ENCODE data around the gene DZIP1.

DZIP1 gene

DNA sequence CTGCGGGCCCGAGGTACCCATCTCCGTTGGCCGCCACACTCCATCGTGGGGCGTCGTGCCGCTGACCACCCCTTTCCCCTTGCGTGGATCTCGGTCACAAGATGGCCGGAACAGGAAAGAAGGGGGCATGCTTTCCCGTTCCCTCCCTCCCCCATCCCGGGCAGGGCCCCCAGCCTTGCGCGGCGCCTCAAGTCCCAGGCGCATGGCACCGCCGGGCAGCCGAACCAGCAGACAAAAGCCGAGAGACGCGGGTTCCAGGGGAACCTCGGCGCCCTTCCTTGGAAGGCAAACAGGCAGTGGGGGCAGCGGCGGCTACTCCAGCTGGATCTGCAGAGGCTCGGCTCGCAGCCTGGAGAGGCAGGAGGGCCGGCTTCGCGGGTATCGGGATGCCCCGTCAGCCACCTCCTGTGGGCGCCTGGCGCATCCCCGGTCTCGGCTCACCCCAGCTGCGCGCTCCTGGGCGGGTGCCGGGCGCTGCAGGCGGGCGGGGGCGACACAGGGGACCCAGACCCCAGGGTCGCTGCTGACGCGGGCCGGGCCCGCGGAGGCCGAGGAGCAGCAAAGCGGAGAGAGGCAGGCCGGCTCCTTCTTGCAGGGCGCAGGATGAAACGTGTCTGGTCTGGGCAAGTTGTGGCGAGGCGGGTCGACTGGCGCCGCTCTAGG, 439 bp downstream of the DZIP1 start:
- no peak for DNase-seq (ENCODE audit: low spot score)

GRCh38 chr13:95643571-95643935, 953 bp downstream of the DZIP1 start:
- no peak for DNase-seq (ENCODE audit: low spot score)

DNA sequence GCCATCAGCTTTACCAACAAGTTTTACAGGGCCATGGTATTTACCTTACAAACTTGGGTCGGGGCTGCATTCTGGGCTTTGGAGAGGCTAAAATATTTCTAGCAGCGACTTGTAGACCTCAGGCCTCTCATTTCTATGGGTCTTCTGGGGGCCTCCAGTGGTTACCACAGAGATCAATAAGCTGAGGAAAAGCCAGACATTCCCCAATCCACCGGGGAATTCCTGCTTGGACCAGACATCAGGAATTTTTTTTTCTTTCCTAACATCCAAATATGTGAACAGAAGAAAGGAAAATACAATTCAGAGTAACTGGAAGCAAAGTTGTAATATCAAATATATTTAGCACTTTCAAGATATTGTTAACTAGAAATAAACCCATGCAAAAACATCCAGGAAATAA, 1.5 kb downstream of the DZIP1 start:
- no peak for DNase-seq (ENCODE audit: low spot score)

DNA sequence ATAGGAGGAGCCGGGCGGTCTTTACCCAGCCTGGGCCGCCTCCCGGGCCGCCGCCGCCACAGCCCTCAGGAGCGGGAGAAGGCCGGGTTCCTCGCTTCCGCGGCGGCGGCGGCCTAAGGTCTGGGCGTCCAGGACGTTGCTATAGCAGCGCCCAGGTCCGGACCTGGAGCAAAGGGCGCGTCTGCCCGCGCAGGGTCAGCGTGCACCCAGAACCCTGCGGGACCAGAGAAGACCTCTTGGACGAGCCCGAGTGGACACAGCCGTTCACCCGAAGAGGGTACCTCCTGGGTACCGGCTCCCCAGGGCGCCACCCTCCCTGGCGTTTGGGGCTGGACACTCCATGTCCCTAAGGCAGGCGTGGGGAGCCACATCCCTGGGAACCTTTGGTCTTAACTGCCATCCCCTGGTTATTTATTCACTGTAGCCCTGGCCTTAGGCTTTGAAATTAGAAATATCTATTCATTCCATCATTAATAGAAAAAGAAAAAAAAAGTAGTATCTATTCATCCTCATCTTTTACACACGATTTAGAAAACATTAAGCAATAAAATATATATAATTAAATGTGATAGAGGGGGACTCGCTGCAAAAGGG, 2.4 kb downstream of the DZIP1 start:
- no peak for DNase-seq (ENCODE audit: low spot score)

DNA sequence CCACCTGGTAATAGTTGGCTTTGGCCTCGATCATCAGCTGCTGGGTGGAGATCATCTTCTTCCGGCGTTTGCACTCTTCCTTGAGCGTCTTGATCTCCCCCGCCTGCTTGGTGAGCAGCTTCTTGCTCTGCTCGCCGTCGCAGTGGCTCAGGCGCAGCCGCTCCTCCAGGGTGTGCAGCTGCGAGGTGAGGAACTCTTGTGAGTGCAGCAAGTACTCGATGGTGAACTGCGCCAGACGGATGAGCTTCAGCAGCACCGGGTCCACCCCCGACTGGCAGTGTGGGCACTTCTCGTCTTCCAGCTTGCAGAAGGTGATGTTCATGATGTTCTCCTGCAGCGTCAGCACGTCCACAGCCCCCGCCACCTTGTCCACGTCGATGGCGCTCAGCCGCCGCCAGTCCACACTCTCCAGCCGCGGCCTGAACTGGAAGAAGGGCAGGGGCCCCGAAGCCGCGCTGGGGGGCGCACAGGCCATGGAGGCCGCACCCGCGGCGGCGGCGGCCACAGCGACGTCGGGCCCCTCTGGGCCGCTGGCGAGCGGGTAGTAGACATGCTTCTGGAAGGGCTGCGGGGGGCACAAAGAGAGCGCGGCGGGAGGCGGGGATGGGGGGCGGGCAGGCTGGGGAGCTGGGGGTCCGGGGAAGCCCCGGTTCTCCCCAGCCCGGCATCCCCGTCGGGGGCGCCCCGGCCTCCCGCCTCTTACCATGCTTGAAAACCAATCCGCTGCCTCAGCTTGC, 3.0 kb downstream of the DZIP1 start:
- DNase-seq (ENCODE audit: low spot score) = no peak

GRCh38 chr13:95636853-95637252, 7.7 kb downstream of the DZIP1 start:
- no peak for DNase-seq (ENCODE audit: low spot score)

DNA sequence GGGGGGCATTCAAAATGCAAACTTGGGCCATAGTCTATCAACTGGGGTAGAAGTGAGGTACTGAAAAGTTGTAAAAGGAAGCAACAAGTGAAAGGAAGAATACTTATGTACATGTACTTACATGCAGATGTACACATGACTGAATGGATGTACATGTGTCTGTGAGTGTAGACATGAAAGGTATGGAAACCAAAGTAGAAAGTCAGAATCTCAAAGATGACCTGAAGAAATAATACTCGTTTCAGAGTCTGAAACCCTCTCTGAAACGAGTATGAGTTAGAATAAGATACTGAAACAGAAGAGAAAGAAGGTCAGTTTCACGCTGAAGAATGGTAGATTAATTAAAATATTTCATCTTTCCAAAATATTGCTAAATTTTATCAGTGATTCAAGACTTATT, 13.9 kb downstream of the DZIP1 start:
- no peak for DNase-seq (ENCODE audit: low spot score)

DNA sequence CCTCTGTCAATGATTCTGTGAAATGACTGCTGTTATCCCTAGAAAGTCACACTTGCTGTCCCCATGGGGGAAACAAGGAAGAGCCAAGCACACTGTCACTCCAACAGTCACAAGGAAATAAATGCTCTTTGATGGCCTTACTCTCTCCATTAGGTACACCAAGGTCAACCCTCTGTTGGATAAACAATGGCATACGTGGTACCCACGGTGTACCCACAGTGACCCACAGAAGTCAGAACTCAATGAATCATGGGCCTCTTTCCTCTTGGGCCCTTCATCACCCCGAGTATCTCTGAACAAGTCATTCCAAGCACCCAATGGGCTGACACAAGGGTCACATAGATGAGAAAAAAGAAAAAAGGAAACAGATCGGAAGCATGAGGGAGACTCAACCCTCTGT, 15.4 kb downstream of the DZIP1 start:
- DNase-seq (ENCODE audit: low spot score) = no peak

GRCh38 chr13:95628488-95628887, 16.0 kb downstream of the DZIP1 start:
- no peak for DNase-seq (ENCODE audit: low spot score)

DNA sequence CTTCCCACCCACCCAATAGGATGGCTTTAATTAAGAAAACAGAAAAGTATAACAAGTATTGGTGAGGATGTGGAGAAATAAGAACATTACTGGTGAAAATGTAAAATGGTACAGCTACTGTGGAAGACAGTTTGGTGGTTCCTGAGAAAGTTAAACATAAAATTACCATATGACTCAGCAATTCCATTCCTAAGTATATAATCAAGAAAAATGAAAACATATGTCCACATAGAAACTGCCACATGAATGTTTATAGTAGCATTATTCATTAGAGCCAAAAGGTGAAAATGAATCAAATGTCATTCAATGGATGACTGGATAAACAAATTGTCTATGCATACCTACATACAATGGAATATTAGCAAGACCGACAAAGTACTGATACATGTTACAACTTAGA, 16.9 kb downstream of the DZIP1 start:
- no peak for DNase-seq (ENCODE audit: low spot score)

DNA sequence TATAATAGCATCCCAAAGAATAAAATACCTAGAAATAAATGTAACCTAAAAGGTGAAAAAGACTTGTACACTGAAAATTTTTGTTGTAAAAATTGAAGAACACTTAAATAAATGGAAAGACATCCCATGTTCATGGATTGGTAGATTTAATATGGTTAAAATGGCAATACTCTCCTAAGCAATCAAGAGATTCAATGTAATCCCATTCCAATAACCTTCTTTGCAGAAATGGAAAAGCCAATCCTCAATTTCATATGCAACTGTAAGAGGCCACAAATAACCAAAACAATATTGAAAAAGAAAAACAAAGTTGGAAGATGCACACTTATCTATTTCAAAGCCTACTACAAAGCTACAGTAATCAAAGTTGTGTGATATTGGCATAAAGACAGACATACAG, 17.7 kb downstream of the DZIP1 start:
- no peak for DNase-seq (ENCODE audit: low spot score)

GRCh38 chr13:95624020-95624419, 20.5 kb downstream of the DZIP1 start:
- peak; percentile 14 for DNase-seq (ENCODE audit: low spot score)

DNA sequence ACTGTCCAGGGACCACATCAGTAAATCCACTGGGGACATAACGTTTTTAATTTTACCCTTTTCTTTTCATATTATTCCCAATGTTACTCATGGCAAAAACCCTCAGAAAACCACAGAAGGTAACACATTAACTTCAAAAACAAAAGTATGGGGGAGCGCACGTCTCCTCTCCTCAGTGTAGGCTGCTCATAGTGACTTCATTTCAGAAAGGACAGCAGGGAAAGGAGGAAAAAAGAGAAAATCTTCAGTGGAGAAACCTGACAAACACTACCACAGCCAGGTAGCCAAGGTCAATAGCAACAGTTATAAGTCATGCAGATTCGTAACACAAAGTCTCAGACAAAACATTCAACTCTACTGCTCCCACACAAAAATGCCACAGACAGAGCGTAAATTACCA, 21.4 kb downstream of the DZIP1 start:
- no peak for DNase-seq (ENCODE audit: low spot score)

GRCh38 chr13:95620825-95621498, 23.5 kb downstream of the DZIP1 start:
- no peak for DNase-seq (ENCODE audit: low spot score)

- DNase-seq (ENCODE audit: low spot score) = no peak
Measured at GRCh38 chr13:95620030-95620824, 24.3 kb downstream of the DZIP1 start.

GRCh38 chr13:95615539-95615938, 29.0 kb downstream of the DZIP1 start:
- DNase-seq (ENCODE audit: low spot score) = no peak

- no peak for DNase-seq (ENCODE audit: low spot score)
Measured at GRCh38 chr13:95614641-95615245, 29.8 kb downstream of the DZIP1 start.

- DNase-seq (ENCODE audit: low spot score) = no peak
Measured at GRCh38 chr13:95608640-95609323, 35.7 kb downstream of the DZIP1 start.

DNA sequence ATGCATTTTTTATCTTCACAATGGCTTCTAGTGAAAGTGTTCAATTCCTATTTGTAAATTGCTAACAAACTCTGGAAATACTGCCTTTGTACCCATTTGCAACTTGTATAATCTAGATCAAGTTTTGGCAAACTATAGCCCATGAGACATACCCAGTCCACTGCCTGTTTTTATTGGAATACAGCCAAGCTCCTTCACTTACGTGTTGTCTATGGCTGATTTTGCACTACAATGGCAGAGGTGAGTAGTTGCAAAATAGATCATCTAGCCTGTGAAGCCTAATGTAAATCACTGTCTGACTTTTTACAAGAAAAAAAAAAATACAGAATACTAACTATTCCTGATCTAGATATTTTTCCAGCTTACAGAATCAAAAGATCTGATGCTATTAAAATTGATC, 37.1 kb downstream of the DZIP1 start:
- DNase-seq (ENCODE audit: low spot score) = no peak

GRCh38 chr13:95605448-95606125, 38.9 kb downstream of the DZIP1 start:
- DNase-seq (ENCODE audit: low spot score) = no peak

GRCh38 chr13:95604556-95604915, 40.0 kb downstream of the DZIP1 start:
- DNase-seq (ENCODE audit: low spot score) = no peak
